ENCODE data around the gene RANBP9. TPM values are rescaled to one million over a fixed set of nuclear protein-coding genes. Genes with fewer than 3 reads are reported as not detected.

Gene RANBP9
- total RNA-seq, 5 donors from 2014 or later (not counting 1 experiment from before 2014, with no cell fraction given) = 44.9 to 59.4 (median 46.8) TPM

- peak overlapping the region in 1 of 3 donors; percentile 44 for H3K4me3 Mint-ChIP-seq
- Histone ChIP-seq H3K36me3 (ENCODE audit: control insufficient read depth in 2 of 2, extremely low read depth in 1 of 2, insufficient read depth in 1 of 2, low read length in 1 of 2) (no peaks in the 10 kb centered on the region), H3K9me3 (no peaks in the 10 kb centered on the region), H3K4me1 (ENCODE audit: control insufficient read depth in 1 of 2, extremely low read depth in 1 of 2, insufficient read depth in 2 of 2, low read length in 2 of 2) (peaks cover 14 to 27% of the 10 kb centered on the region in 2 experiments), H3K27ac (ENCODE audit: low read length) (peak overlapping the region; percentile 83), H3K27me3 (replicated peaks in 1 of 2; ENCODE audit: control insufficient read depth in 2 of 2, extremely low read depth in 1 of 2, insufficient read depth in 2 of 2, low read length in 1 of 2) (no peaks in the 10 kb centered on the region), H3K4me3 (ENCODE audit: control insufficient read depth in 1 of 2, extremely low read depth in 1 of 2, low read length in 1 of 2) (no peak overlapping the region)
- peaks cover 25% of the 10 kb centered on the region for H3K36me3 Mint-ChIP-seq
- H3K27ac Mint-ChIP-seq = peak overlapping the region; percentile 58 to 79
- peaks cover 64 to 74% (median 67%) of the 10 kb centered on the region in 3 donors for H3K4me1 Mint-ChIP-seq
- ChIA-PET CTCF (interaction anchor here in 1 of 2 donors (1.2 to 2.3 kb wide), 4 partner anchors 15 to 106 kb away, joined by 4 to 9 read pairs (median 8); partner anchors contain the start of genes NOL7 and SIRT5), POLR2A (interaction anchor here (0.6 to 1.0 kb wide), 3 partner anchors 8 to 60 kb away, joined by 3 to 4 read pairs (median 3); no protein-coding TSS in a partner anchor)
- DNase-seq (no peak), ATAC-seq (replicated peaks in 1 of 4) (no peak)
- H3K27me3 Mint-ChIP-seq = no peaks in the 10 kb centered on the region
- 97% methylated on average over 3 of the region's 6 CpGs for WGBS (ENCODE audit: insufficient coverage)
- H3K9me3 Mint-ChIP-seq = peaks cover 0 to 15% (median 2%) of the 10 kb centered on the region in 3 donors
These were observed 31.1 kb downstream of the RANBP9 start for GRCh38 chr6:13680448-13680968.

DNA sequence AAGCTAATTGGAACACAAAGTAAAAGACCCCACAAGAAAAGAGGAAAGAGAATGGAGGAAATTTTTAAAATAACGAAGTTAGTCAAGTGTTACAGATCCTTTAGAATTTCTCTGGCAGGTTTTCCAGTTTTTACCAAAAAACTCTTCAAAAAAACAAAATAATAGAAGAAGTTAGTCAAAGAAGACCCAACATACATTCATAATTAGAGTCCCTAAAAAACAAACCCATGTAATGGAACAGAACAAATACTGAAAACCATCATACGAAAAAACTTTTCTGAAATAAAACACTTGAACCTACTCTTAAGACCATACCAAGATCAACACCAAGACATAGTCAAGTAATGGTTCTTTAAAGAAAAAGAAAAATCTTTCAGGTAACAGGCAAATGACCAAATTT, 31.6 kb downstream of the RANBP9 start:
- H3K4me3 Mint-ChIP-seq = peak overlapping the region in 1 of 3 donors; percentile 17

DNA sequence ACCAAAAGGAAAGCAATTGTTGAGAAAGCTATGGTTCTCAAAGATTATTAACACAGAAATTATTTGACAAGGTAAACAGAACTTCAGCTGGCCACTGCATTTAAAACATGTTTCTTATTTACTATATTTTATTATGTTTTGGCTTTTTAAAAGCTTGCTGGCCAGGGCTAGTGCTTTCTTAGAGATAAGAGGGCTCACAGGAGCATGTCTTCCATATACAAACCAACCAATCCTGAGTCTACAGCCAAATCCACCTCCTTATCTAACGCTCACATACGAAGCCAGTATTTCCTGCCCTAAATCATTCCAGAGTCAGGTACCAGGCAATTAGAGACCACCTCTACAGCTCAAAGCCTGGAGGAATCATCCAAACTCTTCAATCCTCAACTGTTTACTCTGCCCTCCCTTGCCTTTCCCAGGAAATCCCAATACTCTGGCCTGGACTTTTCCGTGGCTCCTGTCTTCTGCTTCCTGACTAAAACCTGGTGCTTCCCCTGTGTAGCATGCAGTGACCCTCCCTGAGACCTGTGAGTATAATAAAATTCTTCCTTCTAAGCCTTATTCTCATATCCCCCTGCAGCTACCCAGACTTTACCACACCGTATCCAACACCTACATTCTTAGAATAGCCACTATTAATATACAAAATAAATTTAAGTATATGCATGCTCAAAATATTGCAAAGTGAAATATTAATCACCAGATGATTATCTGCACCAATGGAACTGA, 33.2 kb downstream of the RANBP9 start:
- ChIA-PET POLR2A (interaction anchor here (0.6 to 1.1 kb wide), 2 partner anchors 9 to 71 kb away, joined by 3 to 5 read pairs; no protein-coding TSS in a partner anchor), CTCF (interaction anchor here in 1 of 2 donors (0.5 to 1.5 kb wide), 4 partner anchors 10 to 1009 kb away, joined by 3 to 4 read pairs (median 3); no protein-coding TSS in a partner anchor)
- ATAC-seq (replicated peaks in 1 of 4) (no peak), DNase-seq (no peak)
- H3K27ac Mint-ChIP-seq = peak overlapping the region; percentile 58 to 60
- H3K4me1 Mint-ChIP-seq = peaks cover 65 to 76% (median 69%) of the 10 kb centered on the region in 3 donors
- no peak overlapping the region for H3K4me3 ChIP-seq (ENCODE audit: control insufficient read depth in 1 of 2, extremely low read depth in 1 of 2, low read length in 1 of 2)
- WGBS (ENCODE audit: insufficient coverage) = 96% methylated on average over 2 of the region's 4 CpGs
- H3K27me3 ChIP-seq (replicated peaks in 1 of 2; ENCODE audit: control insufficient read depth in 2 of 2, extremely low read depth in 1 of 2, insufficient read depth in 2 of 2, low read length in 1 of 2) = no peaks in the 10 kb centered on the region
- no peaks in the 10 kb centered on the region for H3K36me3 ChIP-seq (ENCODE audit: control insufficient read depth in 2 of 2, extremely low read depth in 1 of 2, insufficient read depth in 1 of 2, low read length in 1 of 2)
- H3K27me3 Mint-ChIP-seq = no peaks in the 10 kb centered on the region
- no peak overlapping the region for H3K27ac ChIP-seq (ENCODE audit: low read length)
- H3K9me3 Mint-ChIP-seq = peaks cover 5 to 20% (median 7%) of the 10 kb centered on the region in 3 donors
- H3K36me3 Mint-ChIP-seq = peaks cover 31% of the 10 kb centered on the region
- H3K9me3 ChIP-seq = peaks cover 3% of the 10 kb centered on the region
- no peak overlapping the region for H3K4me3 Mint-ChIP-seq
- H3K4me1 ChIP-seq (ENCODE audit: control insufficient read depth in 1 of 2, extremely low read depth in 1 of 2, insufficient read depth in 2 of 2, low read length in 2 of 2) = peaks cover 11 to 28% of the 10 kb centered on the region in 2 experiments

More for the DNA sequence above, 31.6 kb downstream of the RANBP9 start:
- Mint-ChIP-seq H3K4me1 (peaks cover 66 to 77% (median 67%) of the 10 kb centered on the region in 3 donors), H3K36me3 (peaks cover 25% of the 10 kb centered on the region), H3K27ac (peak overlapping the region; percentile 41 to 61), H3K27me3 (no peaks in the 10 kb centered on the region), H3K9me3 (peaks cover 2 to 15% (median 2%) of the 10 kb centered on the region in 3 donors)
- DNase-seq = no peak
- Histone ChIP-seq H3K36me3 (ENCODE audit: control insufficient read depth in 2 of 2, extremely low read depth in 1 of 2, insufficient read depth in 1 of 2, low read length in 1 of 2) (no peaks in the 10 kb centered on the region), H3K4me1 (ENCODE audit: control insufficient read depth in 1 of 2, extremely low read depth in 1 of 2, insufficient read depth in 2 of 2, low read length in 2 of 2) (peaks cover 14 to 24% of the 10 kb centered on the region in 2 experiments), H3K27ac (ENCODE audit: low read length) (peak overlapping the region; percentile 20), H3K4me3 (ENCODE audit: control insufficient read depth in 1 of 2, extremely low read depth in 1 of 2, low read length in 1 of 2) (no peak overlapping the region), H3K27me3 (replicated peaks in 1 of 2; ENCODE audit: control insufficient read depth in 2 of 2, extremely low read depth in 1 of 2, insufficient read depth in 2 of 2, low read length in 1 of 2) (no peaks in the 10 kb centered on the region), H3K9me3 (peaks cover under 1% of the 10 kb centered on the region)
- ATAC-seq (replicated peaks in 1 of 4) = no peak
- WGBS (ENCODE audit: insufficient coverage) = no CpG with 5 or more reads among the region's 2 CpGs
- ChIA-PET CTCF (interaction anchor here in 1 of 2 donors (1.2 to 2.3 kb wide), 2 partner anchors 16 to 65 kb away, joined by 4 to 9 read pairs; partner anchors contain the start of gene NOL7), POLR2A (interaction anchor here (0.6 to 1.0 kb wide), 2 partner anchors 8 to 31 kb away, joined by 3 to 4 read pairs; no protein-coding TSS in a partner anchor)

- Histone ChIP-seq H3K4me1 (ENCODE audit: control insufficient read depth in 1 of 2, extremely low read depth in 1 of 2, insufficient read depth in 2 of 2, low read length in 2 of 2) (peaks cover 11 to 28% of the 10 kb centered on the region in 2 experiments), H3K27me3 (replicated peaks in 1 of 2; ENCODE audit: control insufficient read depth in 2 of 2, extremely low read depth in 1 of 2, insufficient read depth in 2 of 2, low read length in 1 of 2) (no peaks in the 10 kb centered on the region), H3K4me3 (ENCODE audit: control insufficient read depth in 1 of 2, extremely low read depth in 1 of 2, low read length in 1 of 2) (no peak overlapping the region), H3K9me3 (peaks cover 3% of the 10 kb centered on the region), H3K27ac (ENCODE audit: low read length) (no peak overlapping the region), H3K36me3 (ENCODE audit: control insufficient read depth in 2 of 2, extremely low read depth in 1 of 2, insufficient read depth in 1 of 2, low read length in 1 of 2) (no peaks in the 10 kb centered on the region)
- H3K9me3 Mint-ChIP-seq = peaks cover 5 to 20% (median 7%) of the 10 kb centered on the region in 3 donors
- H3K36me3 Mint-ChIP-seq = peaks cover 36% of the 10 kb centered on the region
- ATAC-seq (replicated peaks in 1 of 4) (no peak), DNase-seq (no peak)
- no peak overlapping the region for H3K4me3 Mint-ChIP-seq
- no CpG with 5 or more reads among the region's 3 CpGs for WGBS (ENCODE audit: insufficient coverage)
- no peaks in the 10 kb centered on the region for H3K27me3 Mint-ChIP-seq
- ChIA-PET CTCF (interaction anchor here in 1 of 2 donors (0.5 to 1.5 kb wide), 2 partner anchors 10 to 389 kb away, joined by 3 read pairs; no protein-coding TSS in a partner anchor), POLR2A (interaction anchor here in 1 of 2 donors (1.1 kb wide), 1 partner anchor 10 kb away, joined by 3 read pairs; no protein-coding TSS in a partner anchor)
- H3K27ac Mint-ChIP-seq = no peak overlapping the region
- peaks cover 67 to 79% (median 71%) of the 10 kb centered on the region in 3 donors for H3K4me1 Mint-ChIP-seq
These were observed 33.8 kb downstream of the RANBP9 start for GRCh38 chr6:13677878-13678254.

DNA sequence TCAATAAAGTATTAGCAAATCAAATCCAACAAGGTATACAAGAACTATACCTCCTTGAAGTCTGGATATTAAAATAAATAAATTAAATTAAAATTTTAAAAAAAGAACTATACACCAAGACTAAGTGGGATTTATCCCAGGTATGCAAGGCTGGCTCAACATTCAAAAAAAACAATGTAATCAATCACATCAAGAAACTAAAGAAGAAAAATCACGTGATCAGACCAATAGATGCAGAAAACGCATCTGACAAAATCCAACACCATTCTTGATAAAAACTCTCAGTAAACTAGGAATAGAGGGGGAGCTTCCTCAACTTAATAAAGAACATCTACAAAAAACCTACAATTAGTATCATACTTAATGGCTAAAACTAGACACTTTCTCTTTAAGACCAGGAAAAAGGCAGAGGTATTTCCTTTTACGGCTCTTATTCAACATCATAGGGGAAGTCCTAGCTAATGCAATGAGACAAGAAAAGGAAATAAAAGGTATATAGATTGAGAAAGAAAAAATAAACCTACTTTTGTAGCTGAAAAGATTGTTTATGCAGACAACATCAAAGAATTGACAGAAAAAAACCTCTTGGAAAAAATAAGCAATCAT, 35.0 kb downstream of the RANBP9 start:
- no peak overlapping the region for H3K27ac Mint-ChIP-seq
- POLR2A ChIA-PET = interaction anchor here in 1 of 2 donors (0.6 kb wide), 1 partner anchor 49 kb away, joined by 5 read pairs; no protein-coding TSS in a partner anchor
- H3K27me3 Mint-ChIP-seq = no peaks in the 10 kb centered on the region
- H3K9me3 Mint-ChIP-seq = peaks cover 5 to 20% (median 7%) of the 10 kb centered on the region in 3 donors
- CTCF ChIA-PET = interaction anchor here in 1 of 2 donors (0.5 kb wide), 1 partner anchor 95 kb away, joined by 3 read pairs; no protein-coding TSS in a partner anchor
- peaks cover 72 to 83% (median 78%) of the 10 kb centered on the region in 3 donors for H3K4me1 Mint-ChIP-seq
- H3K4me3 Mint-ChIP-seq = peak overlapping the region in 1 of 3 donors; percentile 11
- H3K27ac ChIP-seq (ENCODE audit: low read length) = no peak overlapping the region
- H3K36me3 Mint-ChIP-seq = peaks cover 36% of the 10 kb centered on the region
- WGBS (ENCODE audit: insufficient coverage) = no CpG with 5 or more reads among the region's 3 CpGs
- no peak for ATAC-seq (replicated peaks in 1 of 4)
- peaks cover 3% of the 10 kb centered on the region for H3K9me3 ChIP-seq
- no peaks in the 10 kb centered on the region for H3K36me3 ChIP-seq (ENCODE audit: control insufficient read depth in 2 of 2, extremely low read depth in 1 of 2, insufficient read depth in 1 of 2, low read length in 1 of 2)
- no peaks in the 10 kb centered on the region for H3K27me3 ChIP-seq (replicated peaks in 1 of 2; ENCODE audit: control insufficient read depth in 2 of 2, extremely low read depth in 1 of 2, insufficient read depth in 2 of 2, low read length in 1 of 2)
- no peak for DNase-seq
- H3K4me3 ChIP-seq (ENCODE audit: control insufficient read depth in 1 of 2, extremely low read depth in 1 of 2, low read length in 1 of 2) = no peak overlapping the region
- peaks cover 6 to 20% of the 10 kb centered on the region in 2 experiments for H3K4me1 ChIP-seq (ENCODE audit: control insufficient read depth in 1 of 2, extremely low read depth in 1 of 2, insufficient read depth in 2 of 2, low read length in 2 of 2)

Measured in T-cell (primary cell).